GM12891 (cell line): Measurements from ENCODE around the gene NF1.

ENCODE experiments used
- PAX5 ChIP-seq: IDR thresholded peaks from 2 replicates; pipeline ENCODE4 v1.6.1; 2011; ENCODE audit warnings: low read length, moderate library complexity, mild to moderate bottlenecking; ENCODE audit not compliant: insufficient read depth, severe bottlenecking
- POLR2A ChIP-seq: IDR thresholded peaks from 2 replicates; pipeline ENCODE4 v1.6.1; 2011; ENCODE audit warnings: low read depth, low read length, control low read depth
- POLR2AphosphoS5 ChIP-seq: IDR thresholded peaks from 2 replicates; pipeline ENCODE4 v1.6.1; 2011; ENCODE audit warnings: low read depth, low read length, control low read depth
- POU2F2 ChIP-seq: IDR thresholded peaks from 2 replicates; pipeline ENCODE4 v1.6.1; 2011; ENCODE audit warnings: low read depth, mild to moderate bottlenecking, control low read depth, low read length, moderate library complexity
- TAF1 ChIP-seq: IDR thresholded peaks from 2 replicates; pipeline ENCODE4 v1.6.1; 2011; ENCODE audit warnings: low read depth, low read length, control low read depth

GRCh38 chr17:31198026-31198425 lies 103.2 kb downstream of the NF1 start:
- TF ChIP-seq PAX5 (no peak), POLR2A (no peak), POLR2AphosphoS5 (no peak), TAF1 (no peak), POU2F2 (no peak)
